Rectal smooth muscle tissue (tissue), 1 donor: Measurements from ENCODE around the gene TENT4B.
A peak's percentile ranks its signal among the peaks of the same experiment; 100 is the strongest.
"Not testable (repeated sequence)": the region's sequence is repeated elsewhere in the genome, so short reads cannot be mapped to it uniquely, and the experiment has no call there.

Source experiments
- H3K27ac ChIP-seq: one replicate; pipeline ENCODE4 v1.7.0; 2013; ENCODE audit warnings: low read depth, low read length, inconsistent platforms
- H3K27me3 ChIP-seq: one replicate; pipeline ENCODE4 v1.7.0; 2013; ENCODE audit warnings: low read length; ENCODE audit not compliant: control insufficient read depth, insufficient read depth
- H3K36me3 ChIP-seq: one replicate; pipeline ENCODE4 v1.7.0; 2013; ENCODE audit warnings: low read length; ENCODE audit not compliant: control insufficient read depth, insufficient read depth
- H3K4me1 ChIP-seq: one replicate; pipeline ENCODE4 v1.7.0; 2013; ENCODE audit warnings: low read length; ENCODE audit not compliant: control insufficient read depth, insufficient read depth
- H3K4me3 ChIP-seq: one replicate; pipeline ENCODE4 v1.7.0; 2013; ENCODE audit warnings: low read length
- H3K9ac ChIP-seq: one replicate; pipeline ENCODE4 v1.7.0; 2013; ENCODE audit warnings: low read length

Gene TENT4B

DNA sequence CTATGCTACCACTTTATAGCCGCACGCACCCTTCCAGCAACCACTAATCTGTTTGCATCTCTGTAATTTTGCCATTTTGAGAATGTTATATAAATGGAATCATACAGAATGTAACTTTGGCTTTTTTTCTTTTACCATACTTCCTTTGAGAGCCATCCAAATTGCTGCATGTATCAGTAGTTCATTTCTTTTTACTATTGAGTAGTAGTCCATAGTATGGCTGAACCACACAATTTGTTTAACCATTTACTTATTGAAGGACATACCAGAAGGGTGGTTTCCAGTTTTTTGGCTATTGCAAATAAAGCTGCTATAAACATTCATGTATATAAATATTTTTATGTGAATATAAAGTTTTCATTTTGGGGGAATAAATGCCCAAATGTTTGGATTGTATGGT lies 8.8 kb downstream of the TENT4B start:
- Histone ChIP-seq H3K27me3 (no peaks in the 10 kb centered on the region), H3K4me1 (peaks cover 5% of the 10 kb centered on the region), H3K4me3 (no peak overlapping the region), H3K27ac (no peak overlapping the region), H3K36me3 (no peaks in the 10 kb centered on the region), H3K9ac (no peak overlapping the region)

- Histone ChIP-seq H3K4me3 (no peak overlapping the region), H3K27me3 (no peaks in the 10 kb centered on the region), H3K36me3 (no peaks in the 10 kb centered on the region), H3K27ac (no peak overlapping the region), H3K4me1 (no peaks in the 10 kb centered on the region), H3K9ac (no peak overlapping the region)
Measured at GRCh38 chr16:50165473-50165872, 12.4 kb downstream of the TENT4B start.

- Histone ChIP-seq H3K36me3 (no peaks in the 10 kb centered on the region), H3K4me1 (no peaks in the 10 kb centered on the region), H3K27ac (no peak overlapping the region), H3K9ac (no peak overlapping the region), H3K4me3 (no peak overlapping the region), H3K27me3 (no peaks in the 10 kb centered on the region)
Measured at GRCh38 chr16:50166511-50167500, 13.7 kb downstream of the TENT4B start.

- no peak overlapping the region for H3K9ac ChIP-seq
- no peak overlapping the region for H3K4me3 ChIP-seq
- H3K36me3 ChIP-seq: no peaks in the 10 kb centered on the region
- no peaks in the 10 kb centered on the region for H3K4me1 ChIP-seq
- no peak overlapping the region for H3K27ac ChIP-seq
- H3K27me3 ChIP-seq: no peaks in the 10 kb centered on the region
Measured at GRCh38 chr16:50167556-50167955, 14.4 kb downstream of the TENT4B start.

DNA sequence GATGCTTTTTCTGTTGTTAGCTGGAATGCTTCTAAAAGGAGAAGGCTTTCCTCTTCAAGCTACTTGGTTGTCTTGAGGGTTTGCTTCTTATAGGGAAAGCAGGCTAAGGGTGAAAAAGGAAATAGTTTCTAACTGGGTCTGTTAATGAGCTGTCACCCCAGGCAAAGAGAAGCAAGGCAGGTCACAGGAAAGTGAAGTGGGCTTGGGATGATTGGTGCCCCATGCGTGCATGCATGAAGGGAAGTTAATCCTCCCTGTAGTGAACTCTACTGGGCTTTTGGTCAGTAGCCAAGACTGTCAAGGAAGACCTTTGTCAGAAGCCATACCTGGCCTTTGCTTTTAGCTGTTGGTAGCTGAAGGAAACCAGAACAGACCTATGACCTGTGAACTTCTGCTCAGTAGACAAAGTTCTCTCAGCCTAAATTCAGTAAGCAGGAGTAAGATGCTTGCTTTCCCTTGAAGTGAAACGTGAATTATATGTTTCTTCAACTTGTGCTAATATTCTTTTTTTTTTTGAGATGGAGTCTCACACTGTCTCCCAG lies 16.5 kb downstream of the TENT4B start:
- H3K27ac ChIP-seq: no peak overlapping the region
- H3K36me3 ChIP-seq: no peaks in the 10 kb centered on the region
- no peak overlapping the region for H3K9ac ChIP-seq
- no peaks in the 10 kb centered on the region for H3K27me3 ChIP-seq
- no peak overlapping the region for H3K4me3 ChIP-seq
- H3K4me1 ChIP-seq: no peaks in the 10 kb centered on the region

DNA sequence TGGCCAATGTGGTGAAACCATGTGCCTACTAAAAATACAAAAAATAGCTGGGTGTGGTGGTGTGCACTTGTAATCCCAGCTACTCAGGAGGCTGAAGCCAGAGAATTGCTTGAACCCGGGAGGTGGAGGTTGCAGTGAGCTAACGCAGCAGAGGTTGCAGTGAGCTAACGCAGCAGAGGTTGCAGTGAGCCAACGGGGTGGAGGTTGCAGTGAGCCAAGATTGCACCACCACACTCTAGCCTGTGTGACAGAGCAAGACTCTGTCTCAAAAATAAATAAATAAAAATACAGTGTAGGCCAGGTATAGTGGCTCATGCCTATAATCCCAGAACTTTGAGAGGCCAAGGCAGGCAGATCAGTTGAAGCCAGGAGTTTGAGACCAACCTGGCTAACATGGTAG lies 18.7 kb downstream of the TENT4B start:
- H3K4me1 ChIP-seq, H3K27me3 ChIP-seq, H3K27ac ChIP-seq: not testable (repeated sequence)

GRCh38 chr16:50172195-50172922 lies 19.3 kb downstream of the TENT4B start:
- Histone ChIP-seq H3K9ac (no peak overlapping the region), H3K36me3 (no peaks in the 10 kb centered on the region), H3K27ac (peak overlapping the region; percentile 14), H3K4me1 (no peaks in the 10 kb centered on the region), H3K4me3 (no peak overlapping the region), H3K27me3 (no peaks in the 10 kb centered on the region)

More for the DNA sequence above, 18.7 kb downstream of the TENT4B start:
- H3K4me3 ChIP-seq, H3K36me3 ChIP-seq, H3K9ac ChIP-seq: not testable (repeated sequence)

DNA sequence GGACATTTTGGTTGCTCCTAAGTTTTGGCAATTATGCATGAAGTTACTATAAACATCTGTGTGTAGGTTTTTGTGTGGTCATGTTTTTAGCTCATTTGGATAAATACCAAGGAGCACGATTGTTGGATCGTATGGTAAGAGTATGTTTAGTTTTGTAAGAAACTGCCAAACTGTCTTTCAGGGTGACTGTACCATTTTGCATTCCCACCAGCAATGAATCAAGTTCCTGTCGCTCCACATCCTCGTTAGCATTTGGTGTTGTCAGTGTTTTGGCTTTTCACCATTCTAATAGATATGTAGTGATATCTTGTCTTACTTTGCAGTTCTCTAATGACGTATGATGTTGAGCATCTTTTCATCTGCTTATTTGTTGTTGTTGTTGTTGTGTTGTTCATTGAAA lies 20.2 kb downstream of the TENT4B start:
- Histone ChIP-seq H3K4me1 (no peaks in the 10 kb centered on the region), H3K27ac (no peak overlapping the region), H3K36me3 (no peaks in the 10 kb centered on the region), H3K9ac (no peak overlapping the region), H3K4me3 (no peak overlapping the region), H3K27me3 (no peaks in the 10 kb centered on the region)

DNA sequence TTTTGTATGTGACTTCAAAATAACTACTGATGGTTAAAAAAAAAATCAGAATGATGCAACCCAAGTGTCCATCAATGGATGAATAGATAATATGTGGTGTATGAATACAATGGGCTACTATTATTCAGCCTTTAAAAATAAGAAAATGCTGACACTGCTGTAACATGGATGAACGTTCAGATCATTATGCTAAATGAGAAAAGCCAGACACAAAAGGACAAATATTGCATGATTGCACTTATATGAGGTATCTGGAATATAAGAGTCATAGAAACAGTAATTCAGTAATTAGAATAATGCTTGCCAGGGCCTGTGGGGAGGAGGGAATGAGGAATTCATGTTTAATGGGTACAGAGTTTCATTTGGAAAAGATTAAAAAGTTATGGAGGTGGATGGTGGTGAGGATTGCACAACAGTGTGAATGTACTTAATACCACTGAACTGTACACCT lies 25.4 kb downstream of the TENT4B start:
- Histone ChIP-seq H3K27me3 (no peaks in the 10 kb centered on the region), H3K9ac (no peak overlapping the region), H3K4me3 (no peak overlapping the region), H3K27ac (no peak overlapping the region), H3K36me3 (no peaks in the 10 kb centered on the region), H3K4me1 (peaks cover 4% of the 10 kb centered on the region)

- H3K4me1 ChIP-seq: peaks cover 14% of the 10 kb centered on the region
Measured at GRCh38 chr16:50182441-50182840, 29.3 kb downstream of the TENT4B start.

DNA sequence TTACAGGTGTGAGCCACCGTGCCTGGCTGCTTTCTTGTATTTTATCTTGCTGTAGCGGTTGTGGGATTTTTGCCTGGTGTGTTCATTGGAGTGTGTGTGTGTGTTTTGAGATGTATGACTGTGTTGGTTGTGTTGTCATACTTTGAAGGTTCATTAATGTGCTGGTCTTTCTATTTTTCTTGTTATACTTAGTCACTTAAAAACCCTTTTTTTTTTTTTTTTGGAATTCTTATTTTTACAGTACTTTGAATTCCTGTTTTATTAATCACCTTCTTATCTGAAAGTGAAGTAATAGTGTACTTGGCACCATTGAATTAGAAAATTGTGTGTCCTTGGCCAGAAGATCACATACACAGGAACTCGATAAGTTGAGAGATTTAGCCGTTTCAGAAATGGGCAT lies 30.2 kb downstream of the TENT4B start:
- Histone ChIP-seq H3K9ac (no peak overlapping the region), H3K27ac (no peak overlapping the region), H3K4me1 (peaks cover 14% of the 10 kb centered on the region), H3K36me3 (no peaks in the 10 kb centered on the region), H3K27me3 (no peaks in the 10 kb centered on the region), H3K4me3 (no peak overlapping the region)

More at GRCh38 chr16:50182441-50182840, 29.3 kb downstream of the TENT4B start:
- Histone ChIP-seq H3K27ac (no peak overlapping the region), H3K27me3 (no peaks in the 10 kb centered on the region), H3K4me3 (no peak overlapping the region), H3K9ac (no peak overlapping the region), H3K36me3 (no peaks in the 10 kb centered on the region)

DNA sequence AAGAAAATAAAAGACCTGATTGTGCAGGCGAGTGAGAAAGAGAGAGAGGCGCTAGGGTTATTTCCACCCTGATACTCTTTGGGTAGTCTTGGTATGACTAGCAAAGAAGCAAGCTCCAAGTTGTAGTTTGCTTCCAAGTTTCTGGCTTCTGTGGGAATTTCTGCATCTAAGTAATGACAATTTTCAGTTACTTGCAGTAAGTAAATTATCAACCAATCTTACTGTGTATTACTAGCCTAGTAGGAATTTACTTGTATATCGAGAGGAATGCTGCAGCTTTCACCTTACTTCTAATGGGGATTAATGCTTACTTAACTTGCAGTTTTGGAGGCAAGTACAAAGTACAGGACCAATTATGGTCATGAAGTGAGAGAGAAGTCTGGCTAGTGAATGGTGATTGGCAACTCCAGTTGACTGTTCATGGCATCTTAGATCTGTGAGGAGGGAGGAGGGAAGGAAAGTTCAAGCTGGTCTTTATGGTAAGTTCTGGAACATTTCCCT lies 31.9 kb downstream of the TENT4B start:
- H3K36me3 ChIP-seq: no peaks in the 10 kb centered on the region
- H3K27ac ChIP-seq: peak overlapping the region; percentile 60
- H3K27me3 ChIP-seq: no peaks in the 10 kb centered on the region
- H3K4me1 ChIP-seq: peaks cover 24% of the 10 kb centered on the region
- H3K4me3 ChIP-seq: peak overlapping the region; percentile 10
- no peak overlapping the region for H3K9ac ChIP-seq
